SH-SY5Y (cell line): Measurements from ENCODE around the gene TFF3.

Experiments
- GATA2 ChIP-seq: IDR thresholded peaks from 2 replicates; pipeline ENCODE4 v1.6.1; 2011; ENCODE audit warnings: mild to moderate bottlenecking, low read depth, low read length
- GATA3 ChIP-seq: IDR thresholded peaks from 2 replicates; pipeline ENCODE4 v1.6.1; 2011; ENCODE audit warnings: low read depth, mild to moderate bottlenecking, low read length, moderate library complexity

The TFF3 gene, protein sequence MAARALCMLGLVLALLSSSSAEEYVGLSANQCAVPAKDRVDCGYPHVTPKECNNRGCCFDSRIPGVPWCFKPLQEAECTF

GRCh38 chr21:42315296-42315891 is at the start of gene TFF3:
Gene TFF3, minus strand, starts transcription at chr21:42315409. Its CDS starts 35 bp downstream, at chr21:42315374.
- no peak for TF ChIP-seq GATA2
- no peak for TF ChIP-seq GATA3

- TF ChIP-seq GATA3 (no peak), GATA2 (no peak)
Observed at GRCh38 chr21:42364304-42364865, 49.2 kb upstream of the TFF3 start.

DNA sequence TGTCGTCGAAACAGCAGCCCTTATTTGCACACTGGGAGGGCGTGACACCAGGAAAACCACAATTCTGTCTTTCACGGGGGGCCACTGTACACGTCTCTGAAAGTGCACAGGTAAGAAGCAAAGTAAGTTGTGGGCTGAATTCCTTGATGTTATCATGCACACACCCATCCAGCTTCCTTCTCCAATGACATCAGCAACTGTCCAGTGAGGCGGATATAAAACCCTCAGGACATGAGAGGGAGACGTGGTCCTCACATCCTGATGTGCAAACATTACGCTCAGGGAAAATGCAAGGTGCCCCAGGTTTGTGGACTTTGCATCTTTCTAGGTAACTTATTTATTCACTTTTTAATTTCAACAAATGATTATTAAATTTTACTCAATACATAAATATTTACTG is 48.1 kb upstream of the TFF3 start:
- TF ChIP-seq GATA3 = no peak

GRCh38 chr21:42362700-42363099 is 47.5 kb upstream of the TFF3 start:
- TF ChIP-seq GATA2 = no peak
- no peak for TF ChIP-seq GATA3

DNA sequence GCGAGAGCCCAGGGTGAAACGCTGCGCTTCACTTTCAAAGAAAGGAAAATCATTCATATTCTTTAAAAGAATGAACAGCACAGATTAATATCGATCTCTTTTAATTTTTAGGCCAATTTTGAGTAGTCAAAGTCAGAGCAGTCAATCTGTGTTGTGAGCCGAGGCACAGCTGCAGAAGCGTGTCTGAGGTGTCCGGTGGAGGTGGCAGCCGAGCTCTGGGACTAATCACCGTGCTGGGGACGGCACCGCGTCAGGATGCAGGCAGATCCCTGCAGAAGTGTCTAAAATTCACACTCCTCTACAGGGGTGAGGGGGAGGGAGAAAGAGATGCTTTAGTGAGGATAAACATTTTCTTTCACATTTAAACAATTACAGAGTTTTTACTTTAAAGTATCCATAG is 47.0 kb upstream of the TFF3 start:
- TF ChIP-seq GATA2 (no peak), GATA3 (no peak)

DNA sequence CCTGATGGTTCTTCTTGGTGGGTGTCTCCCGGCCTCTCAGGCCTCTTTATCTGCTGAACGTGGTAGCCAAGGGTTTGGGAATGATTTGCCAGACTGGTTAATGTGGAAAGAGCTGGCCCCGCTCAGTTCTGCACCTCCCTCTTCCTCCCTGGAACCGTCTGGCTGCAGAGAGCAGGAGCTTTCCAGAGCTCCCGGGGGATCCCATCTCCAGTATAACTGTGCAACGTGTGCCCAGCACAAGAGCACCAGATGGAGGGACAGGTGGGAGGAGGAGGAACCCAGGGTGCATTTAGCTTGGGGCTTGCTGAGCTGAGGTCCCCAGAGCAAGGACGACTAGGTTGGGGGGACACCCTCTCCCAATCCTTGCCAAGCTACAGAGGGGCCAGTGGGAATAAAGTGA is 46.1 kb upstream of the TFF3 start:
- no peak for TF ChIP-seq GATA2
- no peak for TF ChIP-seq GATA3

GRCh38 chr21:42360317-42360716 is 45.1 kb upstream of the TFF3 start:
- TF ChIP-seq GATA3 (no peak), GATA2 (no peak)

DNA sequence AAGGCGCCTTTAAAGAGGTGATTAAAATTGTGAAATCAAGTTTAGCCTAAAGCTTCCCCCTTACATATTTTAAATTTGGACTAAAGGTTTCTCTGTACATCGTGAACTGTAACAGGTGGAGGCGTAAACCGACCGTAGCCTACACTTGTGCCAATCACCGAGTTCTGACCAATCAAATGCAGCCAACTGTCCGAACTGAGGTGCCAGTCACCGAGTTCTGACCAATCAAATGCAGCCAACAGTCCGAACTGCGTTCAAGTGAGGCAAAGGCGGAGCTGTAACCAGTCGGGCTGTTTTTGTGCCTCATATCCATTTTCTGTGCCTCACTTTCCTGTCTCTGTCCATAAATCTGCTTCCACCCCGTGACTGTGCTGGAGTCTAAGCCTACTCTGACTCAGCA is 43.7 kb upstream of the TFF3 start:
- TF ChIP-seq GATA3 (no peak), GATA2 (no peak)

GRCh38 chr21:42358261-42358660 is 43.1 kb upstream of the TFF3 start:
- TF ChIP-seq GATA3 (no peak), GATA2 (no peak)

DNA sequence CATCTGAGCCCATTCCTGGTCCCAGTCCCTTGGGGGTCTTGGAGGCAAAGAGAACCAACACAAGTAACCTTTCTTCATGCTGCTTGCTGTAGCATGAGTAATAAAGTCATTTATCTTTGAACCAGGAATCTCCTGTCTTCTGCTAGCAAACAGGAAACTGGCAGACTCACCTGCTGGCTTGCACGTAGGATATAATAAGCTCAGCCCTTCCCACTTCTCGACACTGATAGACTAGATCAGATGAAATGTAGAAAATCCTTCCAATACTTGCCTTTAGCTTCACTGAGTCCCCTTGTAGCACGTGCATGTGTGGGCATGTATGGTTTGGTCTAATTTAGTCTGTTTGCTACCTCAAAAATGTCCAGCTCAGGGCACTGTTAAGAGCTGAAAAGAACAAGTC is 42.1 kb upstream of the TFF3 start:
- no peak for TF ChIP-seq GATA3
- TF ChIP-seq GATA2 = no peak

DNA sequence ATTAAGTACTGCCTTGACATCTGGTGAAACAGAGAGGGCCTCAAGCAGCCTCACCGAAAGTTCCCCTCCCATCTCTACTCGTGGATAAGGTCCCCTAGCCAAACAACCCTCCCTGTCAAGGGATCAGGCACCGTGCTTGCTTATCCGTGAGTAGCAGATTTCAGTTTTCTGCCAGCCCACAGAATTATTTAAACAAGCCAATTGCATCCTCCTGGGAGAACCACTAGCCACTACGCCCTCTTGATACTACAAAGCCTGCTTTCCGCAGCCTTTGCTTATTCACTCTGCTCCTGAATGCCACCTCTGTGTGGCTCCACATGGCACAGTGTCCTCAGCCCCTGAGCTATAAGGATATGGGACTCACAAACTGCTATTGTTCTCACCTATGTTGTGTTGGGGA is 41.4 kb upstream of the TFF3 start:
- no peak for TF ChIP-seq GATA3

DNA sequence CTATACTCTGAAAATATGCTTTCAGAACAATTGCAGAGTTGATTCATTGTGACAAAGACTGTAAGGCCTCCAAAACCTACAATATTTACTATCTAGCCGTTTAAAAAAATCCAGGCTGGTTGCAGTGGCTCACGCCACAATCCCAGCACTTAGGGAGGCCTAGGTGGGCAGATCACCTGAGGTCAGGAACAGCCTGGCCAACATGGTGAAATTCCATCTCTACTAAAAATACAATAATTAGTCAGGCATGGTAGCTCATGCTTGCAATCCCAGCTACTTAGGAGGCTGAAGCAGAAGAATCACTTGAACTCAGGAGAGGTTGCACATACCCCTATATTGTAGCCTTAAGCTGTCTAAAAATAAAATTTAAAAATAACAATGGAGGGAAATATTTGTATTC is 40.8 kb upstream of the TFF3 start:
- TF ChIP-seq GATA3 (no peak), GATA2 (no peak)

GRCh38 chr21:42353623-42354022 is 38.4 kb upstream of the TFF3 start:
- no peak for TF ChIP-seq GATA2
- no peak for TF ChIP-seq GATA3

DNA sequence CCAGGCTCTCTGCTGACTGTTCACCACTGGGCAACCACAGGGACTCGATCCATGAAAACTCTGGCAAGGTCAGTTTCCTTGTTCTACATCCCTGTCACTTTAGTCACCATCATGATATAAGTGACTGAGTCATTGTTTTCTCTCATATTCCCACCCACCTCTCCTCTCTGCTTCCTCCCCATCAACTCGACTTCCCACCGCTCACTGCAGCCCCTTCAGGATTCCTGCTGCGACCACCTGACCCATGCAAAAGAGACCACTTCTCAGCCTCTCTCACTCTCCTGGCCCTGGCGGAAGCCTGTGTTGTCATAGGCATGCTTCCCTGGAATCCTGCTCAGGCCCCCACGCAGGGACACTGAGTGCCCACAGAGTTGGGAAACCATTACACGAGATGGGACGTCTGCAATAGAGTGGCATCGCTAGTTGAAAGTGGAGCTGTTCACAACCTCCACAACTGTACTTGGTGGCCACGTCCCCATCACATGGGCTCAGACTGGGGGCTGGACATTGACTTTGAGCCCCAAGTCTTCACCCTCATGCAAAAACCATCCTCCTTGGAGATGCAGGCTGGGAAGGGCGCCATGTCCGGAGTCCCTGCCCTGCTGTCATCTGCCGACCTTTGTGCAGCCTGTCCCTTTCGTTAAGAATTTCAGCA is 37.4 kb upstream of the TFF3 start:
- no peak for TF ChIP-seq GATA3
- TF ChIP-seq GATA2 = no peak

DNA sequence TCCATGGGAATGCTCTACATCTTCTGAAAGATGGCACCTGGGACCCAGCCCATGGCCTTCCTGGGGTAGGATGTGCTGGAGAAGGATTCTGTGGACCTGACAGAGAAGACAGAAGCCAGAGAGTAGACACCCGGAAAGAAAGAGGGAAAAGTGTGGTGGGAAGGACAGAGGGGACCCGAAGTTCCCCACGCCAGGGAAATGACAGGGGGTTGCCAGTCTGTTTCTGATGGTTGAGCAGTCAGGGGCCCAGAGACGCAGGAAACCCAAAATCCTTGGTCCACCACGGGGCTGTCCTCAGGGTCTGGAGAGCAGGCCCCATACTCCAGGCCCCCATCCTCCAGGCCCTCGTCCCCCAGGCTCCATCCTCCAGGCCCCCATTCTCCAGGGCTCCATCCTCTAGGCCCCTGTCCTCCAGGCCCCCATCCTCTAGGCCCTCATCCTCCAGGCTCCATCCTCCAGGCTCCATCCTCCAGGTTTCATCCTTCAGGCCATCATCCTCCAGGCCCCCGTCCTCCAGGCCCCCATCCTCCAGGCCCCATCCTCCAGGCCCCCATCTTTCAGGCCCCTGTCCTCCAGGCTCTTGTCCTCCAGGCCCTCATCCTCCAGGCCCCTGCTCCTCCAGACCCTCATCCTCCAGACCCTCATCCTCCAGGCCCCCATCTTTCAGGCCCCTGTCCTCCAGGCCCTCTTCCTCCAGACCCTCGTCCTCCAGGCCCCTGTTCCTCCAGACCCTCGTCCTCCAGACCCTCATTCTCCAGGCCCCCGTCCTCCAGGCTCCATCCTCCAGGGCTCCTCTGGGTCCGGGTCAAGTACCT is 36.6 kb upstream of the TFF3 start:
- no peak for TF ChIP-seq GATA2
- TF ChIP-seq GATA3 = no peak
